Gastrocnemius medialis (tissue), 4 donors: ENCODE results near the gene THSD4. TPM values are rescaled to one million over a fixed set of nuclear protein-coding genes. Genes with fewer than 3 reads are reported as not detected.

Source experiments
- ATAC-seq, 2 donors: fragments of 150-250 bp; one replicate each; pipeline ENCODE4 v1.9.1; 2016
- DNase-seq, 2 donors: peaks; one replicate each; pipeline ENCODE4 v3.0.0-alpha.2; 2019
- H3K27ac ChIP-seq, 4 donors: fragments of 200-600 bp; sonication (generic); 1 replicate in 1 of 4; 2 replicates in 3 of 4; pipeline ENCODE4 v1.5.1; 2016 to 2018; ENCODE audit warnings: mild to moderate bottlenecking in 2 of 4, moderate library complexity in 1 of 4
- H3K27me3 ChIP-seq, 3 donors: fragments of 200-600 bp; sonication (generic) in 2 of 3; 1 replicate in 1 of 3; 2 replicates in 2 of 3; pipeline versions ENCODE4 v1.5.1 to v1.6.0; 2016 to 2019; ENCODE audit warnings: mild to moderate bottlenecking in 1 of 3, moderate library complexity in 1 of 3
- H3K36me3 ChIP-seq, 2 donors: fragments of 200-600 bp; sonication (generic) in 1 of 2; one replicate each; pipeline ENCODE4 v1.5.1; 2017 to 2018
- H3K4me1 ChIP-seq, 2 donors: fragments of 200-600 bp; sonication (generic) in 1 of 2; one replicate each; pipeline ENCODE4 v1.5.1; 2016 to 2017; ENCODE audit warnings: mild to moderate bottlenecking in 2 of 2
- H3K4me3 ChIP-seq, 4 donors: fragments of 200-600 bp; sonication (generic) in 3 of 4; 1 replicate in 1 of 4; 2 replicates in 3 of 4; pipeline ENCODE4 v1.5.1; 2016 to 2019; ENCODE audit warnings: mild to moderate bottlenecking in 2 of 4
- H3K9me3 ChIP-seq, 3 donors: fragments of 200-600 bp; sonication (generic) in 2 of 3; 1 replicate in 1 of 3; 2 replicates in 2 of 3; pipeline ENCODE4 v1.5.1; 2016 to 2019
- CTCF ChIP-seq, 5 experiments: fragments of 450-650 bp in 3 of 5; fragments of 200-600 bp in 2 of 5; sonication (generic) in 2 of 5; IDR thresholded peaks in 4 of 5; conservative IDR thresholded peaks in 1 of 5; 1 replicate in 4 of 5; 2 replicates in 1 of 5; pipeline ENCODE4 v1.5.1; 2016 to 2019; ENCODE audit warnings: antibody characterized with exemption in 5 of 5, mild to moderate bottlenecking in 3 of 5, moderate library complexity in 3 of 5
- POLR2A ChIP-seq, 2 donors: fragments of 450-650 bp; IDR thresholded peaks; one replicate each; pipeline ENCODE4 v1.6.1; 2017; ENCODE audit warnings: antibody characterized with exemption in 2 of 2, mild to moderate bottlenecking in 2 of 2, moderate library complexity in 2 of 2
- in situ Hi-C, 4 donors: fragments of 200-750 bp; cut with MboI; loops; one replicate each; pipeline versions ENCODE4 v1.15.0 to v1.8.0; 2017; ENCODE audit warnings: low sequenced_read_pairs in 4 of 4
- intact Hi-C: fragments of 100-400 bp; cut with DNase I; formaldehyde crosslinking; loops from one replicate; pipeline ENCODE4 v1.15.1; 2023; ENCODE audit warnings: low total_unique reads
- total RNA-seq, 4 donors: library from RNA; depleted of rRNA; stranded (reverse); fragments of >200 nt; gene quantifications; one replicate each; pipeline versions ENCODE4 v1.1.0 to v1.2.3, GENCODE V29; 2016

THSD4 gene
- total RNA-seq, 4 donors from 2014 or later = 0.35 to 3.1 (median 0.60) TPM

- in situ Hi-C loops (no loop called here), intact Hi-C loops (no loop called here)
- TF ChIP-seq CTCF (IDR thresholded peaks at IDR 0.05 in 4 of 5, conservative IDR thresholded peaks at IDR 0.05 in 1 of 5) = no peak
- TF ChIP-seq POLR2A (IDR thresholded peaks at IDR 0.05) = no peak
- H3K27me3 ChIP-seq = no peaks in the 10 kb centered on the region
- no peaks in the 10 kb centered on the region for H3K36me3 ChIP-seq
- no peaks in the 10 kb centered on the region for H3K9me3 ChIP-seq
- no peak overlapping the region for H3K4me3 ChIP-seq
- ATAC-seq (no peak), DNase-seq (no peak)
- H3K27ac ChIP-seq = no peak overlapping the region
- H3K4me1 ChIP-seq = peaks cover 2% of the 10 kb centered on the region in 2 donors
Measured at GRCh38 chr15:71272932-71273331, 157.7 kb downstream of the THSD4 start.

GRCh38 chr15:71273731-71274447 lies 158.6 kb downstream of the THSD4 start:
- no peak for DNase-seq
- Histone ChIP-seq H3K9me3 (no peaks in the 10 kb centered on the region), H3K4me1 (peaks cover 12% of the 10 kb centered on the region in 2 donors), H3K27me3 (no peaks in the 10 kb centered on the region), H3K4me3 (no peak overlapping the region), H3K36me3 (no peaks in the 10 kb centered on the region), H3K27ac (no peak overlapping the region)
- intact Hi-C loops (no loop called here), in situ Hi-C loops (no loop called here)
- no peak for ATAC-seq
- no peak for TF ChIP-seq CTCF (IDR thresholded peaks at IDR 0.05 in 4 of 5, conservative IDR thresholded peaks at IDR 0.05 in 1 of 5)
- no peak for TF ChIP-seq POLR2A (IDR thresholded peaks at IDR 0.05)

- H3K9me3 ChIP-seq = no peaks in the 10 kb centered on the region
- in situ Hi-C loops (no loop called here), intact Hi-C loops (no loop called here)
- peaks cover 13% of the 10 kb centered on the region in 2 donors for H3K4me1 ChIP-seq
- no peak for TF ChIP-seq POLR2A (IDR thresholded peaks at IDR 0.05)
- no peak for TF ChIP-seq CTCF (IDR thresholded peaks at IDR 0.05 in 4 of 5, conservative IDR thresholded peaks at IDR 0.05 in 1 of 5)
- ATAC-seq (no peak), DNase-seq (no peak)
- no peaks in the 10 kb centered on the region for H3K36me3 ChIP-seq
- H3K27me3 ChIP-seq = no peaks in the 10 kb centered on the region
- H3K27ac ChIP-seq = no peak overlapping the region
- H3K4me3 ChIP-seq = no peak overlapping the region
Measured at GRCh38 chr15:71274448-71274798, 159.2 kb downstream of the THSD4 start.

GRCh38 chr15:71275098-71275497 lies 159.8 kb downstream of the THSD4 start:
- in situ Hi-C loops = no loop called here
- no peak overlapping the region for H3K4me3 ChIP-seq
- ATAC-seq (no peak), DNase-seq (no peak)
- no peak overlapping the region for H3K27ac ChIP-seq
- intact Hi-C loops = loop anchor here (5.0 kb wide), 1 partner anchor 52 kb away; no protein-coding TSS in a partner anchor
- no peaks in the 10 kb centered on the region for H3K27me3 ChIP-seq
- no peaks in the 10 kb centered on the region for H3K36me3 ChIP-seq
- H3K4me1 ChIP-seq = peaks cover 13% of the 10 kb centered on the region in 2 donors
- H3K9me3 ChIP-seq = no peaks in the 10 kb centered on the region
- TF ChIP-seq POLR2A (IDR thresholded peaks at IDR 0.05) = no peak
- no peak for TF ChIP-seq CTCF (IDR thresholded peaks at IDR 0.05 in 4 of 5, conservative IDR thresholded peaks at IDR 0.05 in 1 of 5)
